Stimulated activated CD8-positive, alpha-beta memory T cell treated with anti-CD3 and anti-CD28 coated beads, Interleukin-4, amount 100 ng/mL, for 1 hour (primary cell): ENCODE results near the gene MORC3.
"Not testable (repeated sequence)": the region's sequence is repeated elsewhere in the genome, so short reads cannot be mapped to it uniquely, and the experiment has no call there.

Source experiments
- DNase-seq, 2 donors: peaks; one replicate each; pipeline ENCODE4 v3.0.0-alpha.2; 2020; ENCODE audit warnings: low read depth in 2 of 2, low spot score in 1 of 2

The MORC3 gene

GRCh38 chr21:36321325-36322082, 1.5 kb downstream of the MORC3 start:
- no peak for DNase-seq

GRCh38 chr21:36322083-36322424, 2.1 kb downstream of the MORC3 start:
- DNase-seq: no peak

GRCh38 chr21:36323032-36323431, 3.0 kb downstream of the MORC3 start:
- DNase-seq: no peak

- no peak for DNase-seq
These were observed 5.5 kb downstream of the MORC3 start for GRCh38 chr21:36325373-36326010.

- DNase-seq: peak in 1 of 2 donors; percentile 9
These were observed 10.9 kb downstream of the MORC3 start for GRCh38 chr21:36330904-36331303.

DNA sequence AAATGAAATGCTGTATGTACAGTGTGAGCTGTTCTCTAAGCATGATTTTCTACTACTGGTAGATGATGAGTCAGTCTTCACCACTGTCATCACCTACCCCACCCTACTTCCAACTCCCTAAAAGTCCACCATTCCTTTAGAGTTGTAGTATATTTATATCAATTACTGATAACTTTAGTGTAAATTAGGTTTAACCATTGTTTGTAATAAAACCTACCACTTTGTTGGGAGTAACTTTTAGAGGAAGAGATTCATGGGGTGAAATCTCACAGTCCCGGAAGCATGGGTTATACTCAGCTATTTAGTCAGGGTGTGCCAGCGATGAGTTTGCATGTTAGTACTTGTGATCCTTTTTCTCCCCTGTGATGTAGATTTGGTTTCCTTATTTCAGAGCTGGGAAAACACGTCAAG, 17.1 kb downstream of the MORC3 start:
- DNase-seq: no peak

- no peak for DNase-seq
These were observed 19.0 kb downstream of the MORC3 start for GRCh38 chr21:36338975-36339374.

DNA sequence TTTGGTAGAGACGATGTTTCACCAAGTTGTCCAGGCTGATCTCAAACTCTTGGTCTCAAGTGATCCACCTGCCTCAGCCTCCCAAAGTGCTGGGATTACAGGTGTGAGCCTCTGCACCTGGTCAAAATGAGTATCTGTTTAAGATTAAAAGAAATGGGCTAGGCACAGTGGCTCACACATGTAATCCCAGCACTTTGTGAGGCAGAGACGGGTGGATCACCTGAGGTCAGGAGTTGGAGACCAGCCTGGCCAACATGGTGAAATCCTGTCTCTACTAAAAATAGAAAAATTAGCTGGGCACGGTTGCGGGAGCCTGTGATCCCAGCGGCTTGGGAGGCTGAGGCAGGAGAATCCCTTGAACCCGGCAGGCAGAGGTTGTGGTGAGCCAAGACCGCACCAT, 22.6 kb downstream of the MORC3 start:
- DNase-seq: not testable (repeated sequence)

DNA sequence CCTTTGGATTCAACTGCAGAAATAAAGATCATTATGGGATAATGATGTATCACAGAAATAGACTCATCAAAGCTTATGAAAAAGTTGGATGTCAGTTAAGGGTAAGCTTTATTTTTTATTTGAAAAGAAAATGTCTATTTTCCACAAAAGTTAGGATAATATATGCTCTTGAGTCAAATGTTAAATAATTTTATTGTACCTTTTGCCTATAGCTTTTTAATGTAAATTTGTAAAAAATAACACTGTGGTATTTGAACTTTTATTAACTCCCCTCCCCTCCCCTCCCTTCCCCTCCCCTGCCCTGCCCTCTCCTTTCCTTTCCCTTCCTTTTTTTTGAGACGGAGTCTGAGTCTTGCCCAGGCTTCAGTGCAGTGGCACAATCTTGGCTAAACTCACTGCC, 24.9 kb downstream of the MORC3 start:
- no peak for DNase-seq

GRCh38 chr21:36347278-36347961, 27.4 kb downstream of the MORC3 start:
- no peak for DNase-seq

DNA sequence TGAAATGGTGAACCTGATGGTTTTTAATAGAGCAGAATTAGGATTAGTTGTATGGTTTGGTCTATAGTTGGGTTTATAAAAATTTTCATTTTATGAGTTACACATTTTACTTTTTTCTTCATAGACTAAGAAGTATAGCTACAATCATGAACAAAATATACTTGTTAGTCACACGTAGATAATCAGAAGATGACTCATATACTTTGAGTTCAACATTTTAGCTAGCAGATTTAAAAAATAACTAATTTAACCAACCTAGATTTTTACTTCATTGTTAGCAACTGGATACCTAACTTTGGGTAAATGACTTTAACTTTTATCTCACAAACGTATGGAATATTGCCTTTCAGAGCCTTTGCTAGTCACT, 27.9 kb downstream of the MORC3 start:
- DNase-seq: no peak

DNA sequence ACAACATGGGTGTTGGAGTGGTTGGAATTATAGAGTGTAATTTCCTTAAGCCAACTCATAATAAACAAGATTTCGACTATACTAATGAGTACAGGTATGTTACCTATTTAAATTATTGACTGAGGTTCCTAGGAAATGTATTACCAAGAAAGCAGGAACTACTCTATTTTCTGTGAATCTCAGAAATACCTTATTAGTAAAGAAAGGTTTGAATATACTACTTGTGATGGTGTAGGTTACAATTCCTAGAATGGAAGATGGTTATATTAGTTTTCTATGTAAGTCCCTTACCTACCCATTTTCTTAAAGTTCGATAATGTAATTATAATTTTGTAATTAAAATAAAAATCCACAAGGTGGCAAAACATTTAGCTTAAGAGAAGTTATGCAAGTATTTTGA, 29.3 kb downstream of the MORC3 start:
- DNase-seq: no peak

DNA sequence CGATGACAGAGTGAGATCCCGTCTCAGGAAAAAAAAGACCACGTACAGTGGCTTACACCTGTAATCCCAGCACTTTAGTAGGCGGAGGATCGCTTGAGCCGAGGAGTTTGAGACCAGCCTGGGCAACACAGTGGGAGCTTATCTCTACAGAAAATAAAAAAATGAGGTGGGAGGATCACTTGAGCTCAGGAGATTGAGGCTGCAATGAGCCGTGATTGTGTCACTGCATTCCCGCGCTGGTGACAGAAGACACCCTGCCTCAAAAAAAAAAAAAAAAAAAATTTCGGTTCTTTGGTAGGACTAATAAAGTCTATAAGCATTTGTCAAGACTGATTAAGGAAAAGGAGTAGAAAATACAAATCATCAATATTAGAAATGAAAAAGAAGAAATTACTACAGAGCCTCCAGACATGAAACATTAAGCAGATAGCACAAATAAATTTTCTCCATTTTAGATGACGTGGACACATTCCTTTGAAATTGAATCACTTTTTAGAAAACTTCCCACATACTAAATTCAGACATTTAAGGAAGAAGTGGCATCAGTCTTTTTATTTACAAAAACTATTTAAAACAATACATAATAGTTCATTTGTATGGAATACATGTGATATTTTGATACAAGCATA, 30.4 kb downstream of the MORC3 start:
- no peak for DNase-seq

DNA sequence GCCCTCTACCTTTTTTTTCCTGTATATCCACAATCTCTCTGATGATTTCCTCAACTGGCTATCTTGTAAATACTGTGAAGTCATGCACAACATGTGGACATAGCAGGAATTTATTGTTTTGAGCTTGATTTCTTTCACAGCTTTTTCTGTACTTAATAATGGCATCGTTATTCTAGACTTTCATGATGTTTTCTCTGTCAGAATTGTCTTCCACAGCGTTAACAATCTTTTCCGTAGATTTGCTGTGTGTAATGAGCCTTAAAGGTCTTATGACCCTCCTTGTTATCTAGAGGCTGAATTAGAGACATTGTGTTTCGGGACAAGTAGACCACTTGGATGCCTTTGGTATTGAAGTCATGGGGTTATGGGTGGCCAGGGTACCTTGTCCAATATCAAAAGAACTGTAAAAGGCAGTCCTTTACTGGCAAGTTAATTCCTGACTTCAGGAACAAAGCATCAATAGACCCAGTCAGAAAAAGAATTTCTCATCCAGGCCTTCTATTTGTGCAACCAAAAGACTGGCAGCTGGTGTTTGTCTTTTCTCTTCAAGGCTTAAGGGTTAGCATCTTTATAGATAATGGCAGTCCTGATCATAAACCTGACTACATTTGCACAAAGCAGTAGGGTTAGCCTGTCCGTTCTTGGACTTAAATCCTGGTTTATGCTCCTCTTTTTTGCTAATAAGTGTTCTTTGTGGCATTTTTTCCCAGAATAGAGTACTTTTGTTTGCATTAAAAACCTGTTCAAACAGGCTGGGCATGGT, 35.1 kb downstream of the MORC3 start:
- DNase-seq: no peak

GRCh38 chr21:36355868-36356267, 35.9 kb downstream of the MORC3 start:
- no peak for DNase-seq

- DNase-seq: no peak
These were observed 39.2 kb downstream of the MORC3 start for GRCh38 chr21:36359185-36359584.

- no peak for DNase-seq
These were observed 49.2 kb downstream of the MORC3 start for GRCh38 chr21:36369064-36369685.

- DNase-seq: no peak
These were observed 56.0 kb downstream of the MORC3 start for GRCh38 chr21:36375994-36376393.

GRCh38 chr21:36377391-36377842, 57.4 kb downstream of the MORC3 start:
- DNase-seq: no peak

DNA sequence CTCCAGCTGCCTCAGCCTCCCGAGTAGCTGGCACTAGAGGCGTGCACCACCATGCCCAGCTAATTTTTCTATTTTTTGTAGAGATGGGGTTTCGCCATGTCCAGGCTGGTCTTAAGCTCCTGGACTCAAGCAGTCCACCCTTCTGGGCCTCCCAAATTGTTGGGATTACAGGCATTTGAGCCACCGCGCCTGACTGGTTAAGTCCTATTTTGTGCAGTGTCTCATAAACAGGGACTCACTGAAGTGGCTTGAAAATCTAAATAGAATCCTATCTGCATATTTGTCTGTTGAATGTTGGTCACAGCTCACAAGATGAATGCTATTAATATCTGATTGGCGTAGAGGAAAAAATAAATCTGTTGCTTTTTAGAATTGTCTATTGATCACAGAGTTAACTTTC, 59.3 kb downstream of the MORC3 start:
- no peak for DNase-seq
